BE2C (cell line): Measurements from ENCODE around the gene ADISSP.
A peak's percentile ranks its signal among the peaks of the same experiment; 100 is the strongest.

Experiments used
- DNase-seq: peaks from one replicate; pipeline ENCODE4 v3.0.0-alpha.2; 2020
- H3K27me3 ChIP-seq: fragments of 250-450 bp; sonication (Bioruptor Pico); 2 replicates; pipeline ENCODE4 v1.5.1; 2020; ENCODE audit warnings: mild to moderate bottlenecking
- H3K36me3 ChIP-seq: fragments of 250-450 bp; sonication (Bioruptor Pico); 2 replicates; pipeline ENCODE4 v1.5.1; 2020; ENCODE audit warnings: mild to moderate bottlenecking
- H3K4me1 ChIP-seq: fragments of 250-450 bp; sonication (Bioruptor Pico); 2 replicates; pipeline ENCODE4 v1.5.1; 2020
- H3K4me3 ChIP-seq: 2 replicates; pipeline ENCODE4 v1.5.1; 2011; ENCODE audit warnings: low read depth, low read length
- H3K9me3 ChIP-seq: fragments of 250-450 bp; sonication (Bioruptor Pico); 2 replicates; pipeline ENCODE4 v1.5.1; 2020
- TF ChIP-seq, protein P1 (sequence below): IDR thresholded peaks from 2 replicates; pipeline ENCODE4 v1.5.1; 2012; ENCODE audit warnings: mild to moderate bottlenecking, low read depth, low read length

ADISSP gene

DNA sequence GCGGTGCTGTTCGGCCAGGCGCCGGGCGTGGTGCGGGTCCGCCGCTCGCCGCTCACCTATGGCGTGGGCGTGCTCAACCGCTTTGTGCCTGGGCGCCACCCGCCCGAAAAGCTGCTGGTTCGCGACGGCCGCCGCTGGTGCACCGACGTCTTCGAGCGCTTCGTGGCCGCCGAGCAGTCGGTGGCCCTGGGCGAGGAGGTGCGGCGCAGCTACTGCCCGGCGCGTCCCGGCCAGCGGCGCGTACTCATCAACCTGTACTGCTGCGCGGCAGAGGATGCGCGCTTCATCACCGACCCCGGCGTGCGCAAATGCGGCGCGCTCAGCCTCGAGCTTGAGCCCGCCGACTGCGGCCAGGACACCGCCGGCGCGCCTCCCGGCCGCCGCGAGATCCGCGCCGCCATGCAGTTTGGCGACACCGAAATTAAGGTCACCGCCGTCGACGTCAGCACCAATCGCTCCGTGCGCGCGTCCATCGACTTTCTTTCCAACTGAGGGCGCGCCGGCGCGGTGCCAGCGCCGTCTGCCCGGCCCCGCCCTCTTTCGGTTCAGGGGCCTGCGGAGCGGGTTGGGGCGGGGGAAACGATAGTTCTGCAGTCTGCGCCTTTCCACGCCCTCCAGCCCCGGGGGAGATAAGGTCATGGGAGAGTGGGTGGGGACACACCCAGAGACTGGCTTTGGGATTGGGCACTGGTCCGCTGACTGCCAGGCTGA, 15.7 kb downstream of the ADISSP start:
- peaks cover 6% of the 10 kb centered on the region for H3K4me1 ChIP-seq
- H3K27me3 ChIP-seq, result no peaks in the 10 kb centered on the region
- TF ChIP-seq, protein P1, sequence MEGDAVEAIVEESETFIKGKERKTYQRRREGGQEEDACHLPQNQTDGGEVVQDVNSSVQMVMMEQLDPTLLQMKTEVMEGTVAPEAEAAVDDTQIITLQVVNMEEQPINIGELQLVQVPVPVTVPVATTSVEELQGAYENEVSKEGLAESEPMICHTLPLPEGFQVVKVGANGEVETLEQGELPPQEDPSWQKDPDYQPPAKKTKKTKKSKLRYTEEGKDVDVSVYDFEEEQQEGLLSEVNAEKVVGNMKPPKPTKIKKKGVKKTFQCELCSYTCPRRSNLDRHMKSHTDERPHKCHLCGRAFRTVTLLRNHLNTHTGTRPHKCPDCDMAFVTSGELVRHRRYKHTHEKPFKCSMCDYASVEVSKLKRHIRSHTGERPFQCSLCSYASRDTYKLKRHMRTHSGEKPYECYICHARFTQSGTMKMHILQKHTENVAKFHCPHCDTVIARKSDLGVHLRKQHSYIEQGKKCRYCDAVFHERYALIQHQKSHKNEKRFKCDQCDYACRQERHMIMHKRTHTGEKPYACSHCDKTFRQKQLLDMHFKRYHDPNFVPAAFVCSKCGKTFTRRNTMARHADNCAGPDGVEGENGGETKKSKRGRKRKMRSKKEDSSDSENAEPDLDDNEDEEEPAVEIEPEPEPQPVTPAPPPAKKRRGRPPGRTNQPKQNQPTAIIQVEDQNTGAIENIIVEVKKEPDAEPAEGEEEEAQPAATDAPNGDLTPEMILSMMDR, result no peak
- peak; percentile 92 for DNase-seq
- H3K4me3 ChIP-seq, result peak overlapping the region; percentile 45
- peaks cover 4% of the 10 kb centered on the region; the same call in 1 of the 2 replicates for H3K36me3 ChIP-seq
- H3K9me3 ChIP-seq, result no peaks in the 10 kb centered on the region

DNA sequence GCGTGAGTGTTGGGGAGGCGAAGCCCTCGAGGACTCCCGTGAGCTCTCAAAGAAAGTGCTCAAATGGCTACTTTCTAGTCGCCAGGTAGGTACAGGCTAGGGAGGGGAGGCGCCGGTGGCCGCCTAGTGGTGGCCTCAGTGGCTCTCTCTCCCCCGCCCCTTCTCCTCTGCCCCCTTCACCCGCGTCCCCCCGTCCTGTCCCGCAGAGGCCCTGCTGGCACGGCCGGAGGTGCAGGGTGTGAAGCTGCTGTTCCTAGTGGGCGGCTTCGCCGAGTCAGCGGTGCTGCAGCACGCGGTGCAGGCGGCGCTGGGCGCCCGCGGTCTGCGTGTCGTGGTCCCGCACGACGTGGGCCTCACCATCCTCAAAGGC, 16.3 kb downstream of the ADISSP start:
- H3K36me3 ChIP-seq, result peaks cover 4% of the 10 kb centered on the region; the same call in 1 of the 2 replicates

DNA sequence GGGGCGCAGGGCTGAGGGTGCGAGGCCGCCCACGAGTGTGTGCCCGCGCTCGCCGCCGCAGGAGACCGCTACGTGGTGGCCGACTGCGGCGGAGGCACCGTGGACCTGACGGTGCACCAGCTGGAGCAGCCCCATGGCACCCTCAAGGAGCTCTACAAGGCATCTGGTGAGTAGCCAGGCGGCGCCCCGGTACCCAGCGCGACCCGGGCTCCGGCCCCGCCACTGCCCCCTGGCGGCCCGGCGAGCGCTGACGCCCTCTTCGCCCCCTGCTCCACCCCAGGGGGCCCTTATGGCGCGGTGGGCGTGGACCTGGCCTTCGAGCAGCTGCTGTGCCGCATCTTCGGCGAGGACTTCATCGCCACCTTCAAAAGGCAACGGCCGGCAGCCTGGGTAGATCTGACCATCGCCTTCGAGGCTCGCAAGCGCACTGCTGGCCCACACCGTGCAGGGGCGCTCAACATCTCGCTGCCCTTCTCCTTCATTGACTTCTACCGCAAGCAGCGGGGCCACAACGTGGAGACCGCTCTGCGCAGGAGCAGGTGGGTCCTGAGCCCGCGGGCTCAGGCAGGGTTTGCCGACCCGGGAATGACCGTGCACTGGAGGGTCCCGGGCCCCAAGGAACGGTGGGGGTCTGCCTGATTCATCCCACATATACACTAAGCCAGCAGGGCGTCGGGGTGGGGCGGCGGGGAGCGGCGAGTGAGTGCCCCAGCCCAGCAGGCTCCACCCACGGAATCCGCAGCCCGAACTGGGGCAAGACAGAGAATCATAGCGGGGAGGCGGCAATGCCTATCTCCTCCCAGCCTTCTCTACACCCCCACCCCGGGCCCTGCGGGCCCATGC, 17.6 kb downstream of the ADISSP start:
- Histone ChIP-seq H3K36me3 (no peaks in the 10 kb centered on the region), H3K4me1 (peaks cover 6% of the 10 kb centered on the region), H3K27me3 (no peaks in the 10 kb centered on the region), H3K9me3 (no peaks in the 10 kb centered on the region), H3K4me3 (peak overlapping the region; percentile 61)
- TF ChIP-seq, protein P1, result peak; percentile 80
- DNase-seq, result peak; percentile 87

More for the DNA sequence above, 16.3 kb downstream of the ADISSP start:
- Histone ChIP-seq H3K4me3 (no peak overlapping the region), H3K27me3 (no peaks in the 10 kb centered on the region), H3K9me3 (no peaks in the 10 kb centered on the region), H3K4me1 (peaks cover 6% of the 10 kb centered on the region)
- DNase-seq, result no peak
- TF ChIP-seq, protein P1, result no peak

DNA sequence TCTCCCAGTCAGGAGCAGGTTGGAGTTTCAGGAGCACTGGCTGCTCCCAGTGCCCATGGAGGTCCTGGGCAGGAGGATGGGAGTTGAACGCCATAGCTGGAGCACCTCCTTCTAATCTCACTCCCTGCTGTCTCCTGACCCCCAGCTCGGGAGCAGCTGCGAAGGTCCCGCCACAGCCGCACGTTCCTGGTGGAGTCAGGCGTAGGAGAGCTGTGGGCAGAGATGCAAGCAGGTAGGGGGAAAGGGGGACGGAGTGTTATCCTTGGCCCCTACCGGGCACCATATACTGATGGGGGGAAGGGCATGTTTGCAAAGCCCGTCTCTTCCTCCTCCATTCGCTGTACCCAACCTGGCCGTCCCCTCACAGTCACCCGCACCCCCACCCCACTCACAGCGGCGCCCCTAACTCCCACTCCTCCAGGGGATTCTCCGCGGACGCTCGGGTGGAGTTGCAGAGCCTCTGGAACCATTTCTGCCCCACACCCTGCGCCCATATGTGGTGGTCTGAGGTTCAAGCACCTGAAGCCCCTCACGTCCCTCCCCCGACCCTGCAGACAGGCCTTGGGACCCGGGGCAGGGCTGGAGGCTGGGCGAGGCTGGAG, 18.4 kb downstream of the ADISSP start:
- Histone ChIP-seq H3K4me3 (peak overlapping the region; percentile 61), H3K36me3 (no peaks in the 10 kb centered on the region), H3K9me3 (no peaks in the 10 kb centered on the region), H3K4me1 (peaks cover 6% of the 10 kb centered on the region), H3K27me3 (no peaks in the 10 kb centered on the region)
- DNase-seq, result no peak
- TF ChIP-seq, protein P1, result no peak

DNA sequence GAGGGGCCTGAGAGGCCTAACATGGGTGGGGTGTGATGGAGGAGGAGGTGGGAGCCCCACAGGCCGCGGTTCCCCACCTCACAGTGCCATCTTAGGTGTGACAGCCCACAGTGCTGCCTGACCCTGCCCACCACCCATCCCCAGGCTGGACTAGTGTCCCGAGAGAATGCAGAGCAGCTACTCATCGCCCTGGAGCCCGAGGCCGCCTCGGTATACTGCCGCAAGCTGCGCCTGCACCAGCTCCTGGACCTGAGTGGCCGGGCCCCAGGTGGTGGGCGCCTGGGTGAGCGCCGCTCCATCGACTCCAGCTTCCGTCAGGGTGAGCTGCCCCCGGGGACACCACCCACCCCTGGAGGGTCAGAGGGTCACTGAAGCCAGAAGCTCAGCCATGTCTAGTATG, 19.5 kb downstream of the ADISSP start:
- Histone ChIP-seq H3K9me3 (no peaks in the 10 kb centered on the region), H3K27me3 (no peaks in the 10 kb centered on the region), H3K4me1 (peaks cover 6% of the 10 kb centered on the region), H3K4me3 (no peak overlapping the region), H3K36me3 (no peaks in the 10 kb centered on the region)
- no peak for DNase-seq
- TF ChIP-seq, protein P1, result no peak
